ENCODE results near the gene RELN. TPM values are rescaled to one million over a fixed set of nuclear protein-coding genes. Genes with fewer than 3 reads are reported as not detected.

RELN gene
- total and polyA plus RNA-seq, 9 of the 15 experiments (the other 6 are each of a cell fraction or from before 2014, with no cell fraction given) = 12.9 to 43.2 (median 18.1) TPM

- peak; percentile 3; the same call in 1 of the 2 replicates for TF ChIP-seq MBD1 (CRISPR knock-in tag; IDR thresholded peaks at IDR 0.05)
- peak; percentile 72; the same call in 1 of the 2 replicates for TF ChIP-seq ZKSCAN1 (IDR thresholded peaks at IDR 0.05; ENCODE audit: low read depth, low read length)
- no peak for TF ChIP-seq IFI16 (CRISPR knock-in tag; IDR thresholded peaks at IDR 0.05)
- TF ChIP-seq CLOCK (CRISPR knock-in tag; IDR thresholded peaks at IDR 0.05; ENCODE audit: borderline replicate concordance) = peak; percentile 94
- no peak for TF ChIP-seq ETS2 (tag; IDR thresholded peaks at IDR 0.05; ENCODE audit: borderline replicate concordance, poor library complexity, severe bottlenecking)
- no peak for TF ChIP-seq ZNF224 (CRISPR knock-in tag; IDR thresholded peaks at IDR 0.05)
- peak; percentile 100 for TF ChIP-seq POLR2AphosphoS5 (IDR thresholded peaks at IDR 0.05; ENCODE audit: control insufficient read depth, insufficient read depth, low read depth, low read length)
- TF ChIP-seq MYC (IDR thresholded peaks at IDR 0.05; ENCODE audit: low read depth, low read length) = peak; percentile 85
- no peak for TF ChIP-seq MYC (CRISPR knock-in tag; IDR thresholded peaks at IDR 0.05; ENCODE audit: borderline replicate concordance, low read depth)
- peak; percentile 99 for TF ChIP-seq GATAD2B (IDR thresholded peaks at IDR 0.05; ENCODE audit: borderline replicate concordance)
- peak; percentile 96 for TF ChIP-seq ZBTB2 (IDR thresholded peaks at IDR 0.05)
- TF ChIP-seq CUX1 (CRISPR knock-in tag; IDR thresholded peaks at IDR 0.05) = peak; percentile 96
- TF ChIP-seq DIDO1 (tag; IDR thresholded peaks at IDR 0.05; ENCODE audit: low read depth) = peak; percentile 64; the same call in 1 of the 2 replicates
- TF ChIP-seq NR2F6 (CRISPR knock-in tag; IDR thresholded peaks at IDR 0.05) = 0 out of 2 replicates have a peak, but pooled peaks have one; percentile 26
- no peak for TF ChIP-seq MCM3 (IDR thresholded peaks at IDR 0.05)
Measured at GRCh38 chr7:103996017-103996551, 6.6 kb upstream of the RELN start (continued).
